Measurements from ENCODE around the gene TARDBP. TPM values are rescaled to one million over a fixed set of nuclear protein-coding genes. Genes with fewer than 3 reads are reported as not detected.
"Not testable (repeated sequence)": the region's sequence is repeated elsewhere in the genome, so short reads cannot be mapped to it uniquely, and the experiment has no call there.

TARDBP gene
- total RNA-seq, 1 donor from 2014 or later = 197 TPM

DNA sequence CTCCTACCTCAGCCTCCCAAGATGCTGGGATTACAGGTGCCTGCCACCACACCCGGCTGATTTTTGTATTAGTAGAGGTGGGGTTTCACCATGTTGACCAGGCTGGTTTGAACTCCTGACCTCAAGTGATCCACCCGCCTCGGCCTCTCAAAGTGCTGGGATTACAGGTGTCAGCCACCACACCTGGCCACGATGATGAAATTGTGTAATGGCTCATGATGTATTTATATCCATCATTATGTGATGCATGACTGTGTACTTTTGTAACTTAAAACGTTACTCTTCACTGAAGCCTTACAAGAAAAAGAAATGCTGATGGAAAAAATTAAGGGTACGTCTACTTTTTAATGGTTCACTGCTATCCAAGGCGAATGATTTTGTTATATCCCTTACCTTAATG is 7.5 kb downstream of the TARDBP start:
- H3K4me1 Mint-ChIP-seq (ENCODE audit: low read depth) = peaks cover 28% of the 10 kb centered on the region
- no peak overlapping the region for H3K27ac Mint-ChIP-seq
- intact Hi-C loops (cut with micrococcal nuclease) = no loop called here
- H3K9me3 Mint-ChIP-seq = no peaks in the 10 kb centered on the region
- no peak overlapping the region for H3K4me3 Mint-ChIP-seq
- H3K27me3 Mint-ChIP-seq (ENCODE audit: insufficient read depth) = no peaks in the 10 kb centered on the region
- no peak for DNase-seq (ENCODE audit: low spot score)
- peaks cover 61% of the 10 kb centered on the region for H3K36me3 Mint-ChIP-seq (ENCODE audit: low read depth)

DNA sequence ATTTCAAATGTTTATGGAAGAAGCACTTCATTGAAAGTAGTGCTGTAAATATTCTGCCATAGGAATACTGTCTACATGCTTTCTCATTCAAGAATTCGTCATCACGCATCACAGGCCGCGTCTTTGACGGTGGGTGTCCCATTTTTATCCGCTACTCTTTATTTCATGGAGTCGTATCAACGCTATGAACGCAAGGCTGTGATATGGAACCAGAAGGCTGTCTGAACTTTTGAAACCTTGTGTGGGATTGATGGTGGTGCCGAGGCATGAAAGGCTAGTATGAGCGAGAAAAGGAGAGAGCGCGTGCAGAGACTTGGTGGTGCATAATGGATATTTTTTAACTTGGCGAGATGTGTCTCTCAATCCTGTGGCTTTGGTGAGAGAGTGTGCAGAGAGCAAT is 10.7 kb downstream of the TARDBP start:
- Mint-ChIP-seq H3K4me3 (no peak overlapping the region), H3K27me3 (ENCODE audit: insufficient read depth) (no peaks in the 10 kb centered on the region), H3K27ac (no peak overlapping the region), H3K4me1 (ENCODE audit: low read depth) (peaks cover 20% of the 10 kb centered on the region), H3K36me3 (ENCODE audit: low read depth) (peaks cover 60% of the 10 kb centered on the region), H3K9me3 (no peaks in the 10 kb centered on the region)
- intact Hi-C loops (cut with micrococcal nuclease) = no loop called here
- no peak for DNase-seq (ENCODE audit: low spot score)

DNA sequence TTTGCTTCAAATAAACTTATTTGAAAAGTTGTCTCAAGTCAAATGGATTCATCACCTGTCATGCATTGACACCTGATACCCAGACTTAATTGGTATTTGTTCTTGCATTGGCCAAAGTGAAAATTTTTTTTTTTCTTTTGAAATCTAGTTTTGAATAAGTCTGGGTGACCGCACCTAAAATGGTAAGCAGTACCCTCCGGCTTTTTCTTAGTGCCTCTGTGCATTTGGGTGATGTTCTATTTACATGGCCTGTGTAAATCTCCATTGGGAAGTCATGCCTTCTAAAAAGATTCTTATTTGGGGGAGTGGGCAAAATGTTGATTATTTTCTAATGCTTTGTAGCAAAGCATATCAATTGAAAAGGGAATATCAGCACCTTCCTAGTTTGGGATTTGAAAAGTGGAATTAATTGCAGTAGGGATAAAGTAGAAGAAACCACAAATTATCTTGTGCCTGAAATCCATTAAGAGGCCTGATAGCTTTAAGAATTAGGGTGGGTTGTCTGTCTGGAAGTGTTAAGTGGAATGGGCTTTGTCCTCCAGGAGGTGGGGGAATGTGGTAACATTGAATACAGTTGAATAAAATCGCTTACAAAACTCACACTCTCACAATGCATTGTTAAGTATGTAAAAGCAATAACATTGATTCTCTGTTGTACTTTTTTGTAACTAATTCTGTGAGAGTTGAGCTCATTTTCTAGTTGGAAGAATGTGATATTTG is 11.9 kb downstream of the TARDBP start:
- H3K27me3 Mint-ChIP-seq (ENCODE audit: insufficient read depth) = no peaks in the 10 kb centered on the region
- H3K9me3 Mint-ChIP-seq = no peaks in the 10 kb centered on the region
- DNase-seq (ENCODE audit: low spot score) = no peak
- peaks cover 15% of the 10 kb centered on the region for H3K4me1 Mint-ChIP-seq (ENCODE audit: low read depth)
- peaks cover 50% of the 10 kb centered on the region for H3K36me3 Mint-ChIP-seq (ENCODE audit: low read depth)
- H3K27ac Mint-ChIP-seq = no peak overlapping the region
- intact Hi-C loops (cut with micrococcal nuclease) = no loop called here
- no peak overlapping the region for H3K4me3 Mint-ChIP-seq

DNA sequence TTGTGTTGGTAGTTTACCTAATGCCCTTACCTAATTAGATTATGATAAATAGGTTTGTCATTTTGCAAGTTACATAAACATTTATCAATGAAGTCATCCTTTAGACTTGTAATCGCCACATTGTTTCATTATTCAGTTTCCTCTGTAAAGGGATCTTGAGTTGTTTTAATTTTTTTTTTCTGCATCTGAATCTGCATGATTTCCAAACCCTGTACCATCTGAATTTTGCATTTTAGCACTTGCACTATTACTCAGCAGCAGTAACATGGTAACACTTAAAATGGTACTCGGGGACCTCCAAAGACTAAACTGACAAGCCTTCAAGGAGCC is 12.4 kb downstream of the TARDBP start:
- peaks cover 47% of the 10 kb centered on the region for H3K36me3 Mint-ChIP-seq (ENCODE audit: low read depth)
- H3K4me1 Mint-ChIP-seq (ENCODE audit: low read depth) = peaks cover 15% of the 10 kb centered on the region
- no peak overlapping the region for H3K27ac Mint-ChIP-seq
- H3K4me3 Mint-ChIP-seq = no peak overlapping the region
- no peaks in the 10 kb centered on the region for H3K27me3 Mint-ChIP-seq (ENCODE audit: insufficient read depth)
- intact Hi-C loops (cut with micrococcal nuclease) = no loop called here
- DNase-seq (ENCODE audit: low spot score) = no peak
- no peaks in the 10 kb centered on the region for H3K9me3 Mint-ChIP-seq

DNA sequence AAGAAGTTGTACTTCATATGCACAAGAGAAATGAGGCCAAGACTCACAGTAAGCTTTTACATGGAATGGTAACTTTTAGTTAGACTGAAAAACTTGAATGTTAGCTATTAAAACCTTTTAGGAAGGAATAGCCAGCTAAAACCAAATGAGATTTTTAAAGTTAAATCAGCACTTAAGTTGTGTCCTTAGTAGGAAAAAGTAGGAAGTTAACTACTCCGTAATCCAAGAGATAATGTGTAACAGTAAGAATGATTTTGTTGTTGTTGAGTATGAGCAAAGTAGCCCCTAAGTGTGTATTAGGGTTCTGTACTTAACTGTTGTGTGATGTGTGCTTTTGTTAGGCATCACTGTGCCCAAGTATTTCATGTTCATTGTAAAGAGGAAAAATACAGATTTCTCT is 13.2 kb downstream of the TARDBP start:
- peaks cover 15% of the 10 kb centered on the region for H3K4me1 Mint-ChIP-seq (ENCODE audit: low read depth)
- H3K36me3 Mint-ChIP-seq (ENCODE audit: low read depth) = peaks cover 41% of the 10 kb centered on the region

DNA sequence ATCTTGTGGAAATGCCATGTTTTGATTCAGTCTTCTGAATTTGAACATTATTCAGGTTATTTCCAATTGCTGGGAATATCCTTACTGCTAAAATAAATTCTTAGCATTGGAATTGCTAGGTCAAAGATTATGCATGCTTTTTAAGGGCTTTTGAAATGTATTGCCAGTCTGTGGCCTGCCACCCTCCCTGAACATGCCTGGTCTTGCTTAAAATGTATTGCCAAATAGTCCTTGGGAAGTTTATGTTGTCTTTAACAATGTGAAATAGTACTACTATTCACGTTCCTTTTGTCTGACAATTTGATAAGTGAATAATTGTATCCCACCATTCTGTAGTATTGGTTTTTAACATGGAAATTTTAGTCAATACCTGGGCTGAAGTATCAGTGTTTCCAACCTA is 13.6 kb downstream of the TARDBP start:
- Mint-ChIP-seq H3K4me3 (no peak overlapping the region), H3K36me3 (ENCODE audit: low read depth) (peaks cover 41% of the 10 kb centered on the region), H3K27ac (no peak overlapping the region), H3K9me3 (no peaks in the 10 kb centered on the region), H3K4me1 (ENCODE audit: low read depth) (peaks cover 15% of the 10 kb centered on the region), H3K27me3 (ENCODE audit: insufficient read depth) (no peaks in the 10 kb centered on the region)
- intact Hi-C loops (cut with micrococcal nuclease) = no loop called here
- DNase-seq (ENCODE audit: low spot score) = no peak

More for the DNA sequence above, 13.2 kb downstream of the TARDBP start:
- intact Hi-C loops (cut with micrococcal nuclease) = no loop called here
- no peak for DNase-seq (ENCODE audit: low spot score)
- Mint-ChIP-seq H3K27ac (no peak overlapping the region), H3K27me3 (ENCODE audit: insufficient read depth) (no peaks in the 10 kb centered on the region), H3K4me3 (no peak overlapping the region), H3K9me3 (no peaks in the 10 kb centered on the region)

DNA sequence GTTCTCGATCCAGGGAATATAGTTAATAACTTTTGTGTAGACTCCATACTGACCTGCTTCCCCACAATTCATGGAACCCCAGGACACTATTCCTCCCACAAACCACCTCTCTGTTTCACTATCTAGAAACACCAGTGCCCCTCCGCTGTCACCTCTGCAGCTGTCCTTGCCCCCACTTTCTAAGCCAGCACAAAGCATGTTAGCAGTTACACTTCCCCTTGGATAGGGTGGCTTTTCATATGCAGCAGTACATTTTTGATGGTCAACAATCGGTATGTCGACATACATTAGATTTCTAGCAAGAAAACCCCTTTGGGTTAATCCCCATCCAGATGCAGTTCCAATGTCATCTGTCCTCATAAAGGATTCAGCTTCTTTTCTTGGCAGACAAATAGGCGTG is 14.4 kb downstream of the TARDBP start:
- DNase-seq (ENCODE audit: low spot score) = no peak
- Mint-ChIP-seq H3K27me3 (ENCODE audit: insufficient read depth) (no peaks in the 10 kb centered on the region), H3K36me3 (ENCODE audit: low read depth) (peaks cover 39% of the 10 kb centered on the region), H3K4me1 (ENCODE audit: low read depth) (peaks cover 15% of the 10 kb centered on the region), H3K27ac (no peak overlapping the region), H3K9me3 (no peaks in the 10 kb centered on the region), H3K4me3 (no peak overlapping the region)
- intact Hi-C loops (cut with micrococcal nuclease) = no loop called here

DNA sequence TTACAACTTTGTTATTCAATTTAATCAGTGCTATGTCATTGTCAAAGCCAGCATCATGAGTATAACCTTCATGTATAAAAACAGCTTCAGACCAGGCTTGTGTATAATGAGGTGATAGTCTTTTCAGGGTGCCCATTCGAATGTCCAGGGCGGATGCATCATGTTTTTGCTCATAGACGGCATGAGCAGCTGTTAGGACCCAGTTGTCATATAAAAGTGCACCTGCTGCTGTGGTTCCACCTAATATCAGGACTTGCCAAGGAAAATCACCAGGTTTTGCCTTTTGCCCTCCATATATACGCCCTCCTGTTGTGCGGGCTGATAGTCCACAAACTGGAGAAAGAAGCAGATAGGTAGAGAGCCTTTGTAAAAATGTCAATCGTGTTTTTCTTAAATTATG is 14.9 kb downstream of the TARDBP start:
- no peak overlapping the region for H3K27ac Mint-ChIP-seq
- no peaks in the 10 kb centered on the region for H3K27me3 Mint-ChIP-seq (ENCODE audit: insufficient read depth)
- peaks cover 35% of the 10 kb centered on the region for H3K36me3 Mint-ChIP-seq (ENCODE audit: low read depth)
- intact Hi-C loops (cut with micrococcal nuclease) = no loop called here
- no peak overlapping the region for H3K4me3 Mint-ChIP-seq
- DNase-seq (ENCODE audit: low spot score) = no peak
- no peaks in the 10 kb centered on the region for H3K9me3 Mint-ChIP-seq
- peaks cover 15% of the 10 kb centered on the region for H3K4me1 Mint-ChIP-seq (ENCODE audit: low read depth)

DNA sequence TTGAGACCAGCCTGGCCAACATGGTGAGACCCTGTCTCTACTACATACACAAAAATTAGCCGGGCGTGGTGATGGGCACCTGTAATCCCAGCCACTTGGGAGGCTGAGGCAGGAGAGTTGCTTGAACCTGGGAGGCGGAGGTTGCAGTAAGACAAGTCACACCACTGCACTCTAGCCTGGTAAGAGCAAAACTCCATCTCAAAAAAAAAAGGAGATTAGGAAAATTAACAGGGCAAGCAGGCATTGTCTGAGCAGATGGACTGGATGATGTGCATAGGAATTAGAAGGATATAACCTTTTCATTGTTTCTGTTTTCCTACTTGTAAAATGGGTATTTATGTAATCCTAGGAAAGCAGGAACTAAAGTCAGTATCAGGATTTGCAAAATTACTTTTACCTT is 15.6 kb downstream of the TARDBP start:
- Mint-ChIP-seq H3K36me3 (ENCODE audit: low read depth) (peaks cover 30% of the 10 kb centered on the region), H3K27ac (no peak overlapping the region)
- no peak for DNase-seq (ENCODE audit: low spot score)

DNA sequence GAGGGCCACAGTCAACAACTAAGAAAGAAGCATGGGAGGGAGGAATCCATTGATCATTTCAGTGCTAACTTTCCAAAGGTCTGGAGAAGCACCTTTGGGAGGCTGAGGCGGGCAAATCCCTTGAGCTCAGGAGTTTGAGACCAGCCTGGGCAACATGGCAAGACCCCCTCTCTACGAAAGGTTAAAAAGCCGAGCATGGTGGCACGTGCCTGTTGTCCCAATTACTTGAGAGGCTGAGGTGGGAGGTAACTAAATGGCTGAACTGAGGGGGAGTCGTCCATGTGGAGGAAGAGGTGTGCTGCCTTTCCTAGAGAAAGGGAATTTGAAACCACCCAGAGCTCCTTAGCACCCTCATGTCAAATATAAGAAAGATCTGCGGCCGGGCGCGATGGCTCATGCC is 18.4 kb downstream of the TARDBP start:
- peaks cover 11% of the 10 kb centered on the region for H3K36me3 Mint-ChIP-seq (ENCODE audit: low read depth)
- H3K27me3 Mint-ChIP-seq (ENCODE audit: insufficient read depth) = no peaks in the 10 kb centered on the region
- no peak overlapping the region for H3K4me3 Mint-ChIP-seq
- H3K9me3 Mint-ChIP-seq = no peaks in the 10 kb centered on the region
- H3K4me1 Mint-ChIP-seq (ENCODE audit: low read depth) = no peaks in the 10 kb centered on the region
- intact Hi-C loops (cut with micrococcal nuclease) = no loop called here
- no peak overlapping the region for H3K27ac Mint-ChIP-seq
- no peak for DNase-seq (ENCODE audit: low spot score)

More for the DNA sequence above, 15.6 kb downstream of the TARDBP start:
- intact Hi-C loops (cut with micrococcal nuclease) = no loop called here
- Mint-ChIP-seq H3K9me3 (no peaks in the 10 kb centered on the region), H3K4me1 (ENCODE audit: low read depth) (peaks cover 14% of the 10 kb centered on the region), H3K27me3 (ENCODE audit: insufficient read depth) (no peaks in the 10 kb centered on the region), H3K4me3 (no peak overlapping the region)

DNA sequence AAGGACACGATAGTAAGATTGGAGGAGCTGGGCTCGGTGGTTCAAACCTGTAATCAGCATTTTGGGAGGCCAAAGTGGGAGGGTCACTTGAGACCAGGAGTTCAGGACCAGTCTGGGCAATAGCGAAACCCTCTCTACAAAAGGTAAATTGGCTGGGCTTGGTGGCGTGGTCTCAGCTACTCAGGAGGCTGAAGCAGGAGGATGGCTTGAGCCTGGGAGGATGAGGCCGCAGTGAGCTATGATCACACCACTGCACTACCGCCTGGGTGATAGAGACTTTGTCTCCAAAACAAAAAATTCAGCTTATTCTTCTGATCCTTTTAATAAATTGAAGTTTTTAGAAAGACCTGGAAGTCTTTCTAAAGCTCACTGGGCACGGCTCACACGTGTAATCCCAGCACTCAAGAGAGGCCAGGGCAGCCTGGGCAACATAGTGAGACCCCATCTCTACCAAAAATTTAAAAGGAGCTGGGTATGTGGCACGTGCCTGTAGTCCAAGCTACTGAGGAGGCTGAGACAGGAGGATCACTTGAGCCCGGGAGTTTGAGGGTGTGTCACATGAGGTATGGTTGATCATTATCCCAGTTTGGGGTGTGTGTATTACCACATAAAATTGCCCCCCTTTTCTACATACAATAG is 19.3 kb downstream of the TARDBP start:
- no peak overlapping the region for H3K27ac Mint-ChIP-seq
- intact Hi-C loops (cut with micrococcal nuclease) = no loop called here
- DNase-seq (ENCODE audit: low spot score) = no peak

DNA sequence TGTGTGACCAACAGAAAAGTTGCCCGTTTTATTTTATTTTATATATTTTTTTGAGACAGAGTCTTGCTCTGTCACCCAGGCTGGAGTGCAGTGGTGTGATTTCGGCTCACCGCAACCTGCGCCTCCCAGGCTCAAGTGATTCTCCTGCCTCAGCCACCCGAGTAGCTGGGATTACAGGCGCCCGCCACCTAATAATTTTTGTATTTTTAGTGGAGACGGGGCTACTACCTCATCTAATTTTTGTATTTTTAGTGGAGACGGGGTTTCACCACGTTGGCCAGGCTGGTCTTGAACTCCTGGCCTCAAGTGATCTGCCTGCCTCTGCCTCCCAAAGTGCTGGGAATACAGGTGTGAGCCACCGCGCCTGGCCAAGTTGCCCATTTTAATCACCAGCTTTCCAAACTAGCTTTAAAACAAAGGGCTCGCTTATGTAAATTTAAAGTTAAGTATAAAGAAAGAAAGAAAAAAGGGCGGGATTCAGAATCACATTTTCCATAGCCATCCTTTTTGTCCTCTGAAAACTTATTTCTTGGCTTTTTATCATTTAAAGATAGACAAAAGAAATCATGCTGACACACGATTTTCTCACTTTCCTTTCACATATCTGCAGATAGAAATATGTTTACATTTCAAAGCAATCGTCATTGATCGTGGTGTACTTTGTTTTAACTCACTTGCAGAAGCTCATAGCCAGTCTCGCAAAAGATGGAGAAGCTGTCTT is 24.7 kb downstream of the TARDBP start:
- not testable (repeated sequence) for H3K4me3 Mint-ChIP-seq; H3K27me3 Mint-ChIP-seq (ENCODE audit: insufficient read depth); DNase-seq (ENCODE audit: low spot score); H3K9me3 Mint-ChIP-seq; H3K27ac Mint-ChIP-seq; H3K36me3 Mint-ChIP-seq (ENCODE audit: low read depth); H3K4me1 Mint-ChIP-seq (ENCODE audit: low read depth)
- intact Hi-C loops (cut with micrococcal nuclease) = loop anchor here (1.0 to 5.0 kb wide), 6 partner anchors 23 to 682 kb away; partner anchors contain the start of genes EXOSC10 and SRM

More for the DNA sequence above, 19.3 kb downstream of the TARDBP start:
- Mint-ChIP-seq H3K36me3 (ENCODE audit: low read depth) (peaks cover 6% of the 10 kb centered on the region), H3K9me3 (no peaks in the 10 kb centered on the region), H3K27me3 (ENCODE audit: insufficient read depth) (no peaks in the 10 kb centered on the region), H3K4me1 (ENCODE audit: low read depth) (no peaks in the 10 kb centered on the region), H3K4me3 (no peak overlapping the region)

DNA sequence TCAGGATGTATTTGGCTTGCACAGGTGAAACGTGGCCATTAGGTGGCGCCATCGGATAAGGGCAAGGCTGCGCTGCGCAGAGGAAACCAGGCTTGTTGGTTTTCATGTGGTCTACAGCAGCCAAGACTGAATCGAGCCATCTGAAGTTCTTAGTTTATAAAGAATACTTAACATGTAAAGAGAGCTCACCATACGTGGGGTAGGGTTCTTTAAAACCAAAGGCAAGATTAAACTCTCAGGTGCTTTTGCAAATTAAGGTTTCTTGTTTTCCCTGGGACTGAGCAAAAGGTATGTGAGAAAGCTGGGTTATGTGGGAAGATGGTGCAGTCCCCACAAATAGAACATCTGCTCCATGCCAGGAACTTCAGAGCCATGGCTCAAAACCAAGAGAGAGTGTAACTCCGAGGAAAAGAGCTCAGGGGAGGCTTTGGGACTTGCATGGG is 25.3 kb downstream of the TARDBP start:
- Mint-ChIP-seq H3K4me1 (ENCODE audit: low read depth) (peaks cover 7% of the 10 kb centered on the region), H3K36me3 (ENCODE audit: low read depth) (no peaks in the 10 kb centered on the region), H3K4me3 (no peak overlapping the region), H3K27ac (no peak overlapping the region), H3K27me3 (ENCODE audit: insufficient read depth) (peaks cover 3% of the 10 kb centered on the region), H3K9me3 (no peaks in the 10 kb centered on the region)
- DNase-seq (ENCODE audit: low spot score) = peak; percentile 80
- intact Hi-C loops (cut with micrococcal nuclease) = loop anchor here (1.0 to 5.0 kb wide), 6 partner anchors 23 to 681 kb away; partner anchors contain the start of genes EXOSC10 and SRM
